IMR-90 (cell line): ENCODE data around the gene CLDN7. TPM values are rescaled to one million over a fixed set of nuclear protein-coding genes. Genes with fewer than 3 reads are reported as not detected.

Experiments
- ATAC-seq: fragments of 200-7000 bp; cut with Tn5 transposase; 2 replicates; pipeline ENCODE4 v1.9.1; 2020; ENCODE audit warnings: low read depth, mild to moderate bottlenecking, moderate library complexity
- BruUV-seq: library from RNA; stranded (reverse); fragments of 400-500 nt; replicated peaks from 2 replicates; lab custom pipeline; 2021; lab: Mats Ljungman, UMichigan
- CTCF ChIA-PET: fragments of 300-600 bp; formaldehyde crosslinking; extraction: SDS; loops from one replicate; lab custom pipeline; 2021; ENCODE audit warnings: antibody characterized with exemption; lab: Yijun Ruan, JAX
- POLR2A ChIA-PET: fragments of 300-600 bp; sonication (Branson Sonifier 250); formaldehyde crosslinking; loops from one replicate; lab custom pipeline; 2022; ENCODE audit warnings: antibody characterized with exemption; ENCODE audit not compliant: unreplicated experiment; lab: Charles Lee
- DNase-seq: peaks from one replicate; pipeline ENCODE4 v3.0.0; 2013
- H2AFZ ChIP-seq: replicated peaks from 2 replicates; pipeline ENCODE3; 2013; ENCODE audit warnings: low read length, mild to moderate bottlenecking; ENCODE audit not compliant: poor library complexity
- H2AK5ac ChIP-seq: 2 replicates; pipeline ENCODE4 v1.6.1; 2013; ENCODE audit warnings: low read depth, low read length, inconsistent platforms
- H2AK9ac ChIP-seq: replicated peaks from 2 replicates; pipeline ENCODE3; 2013; ENCODE audit warnings: mild to moderate bottlenecking, low read depth, low read length, moderate library complexity; ENCODE audit not compliant: poor library complexity
- H2BK120ac ChIP-seq: 2 replicates; pipeline ENCODE4 v1.6.1; 2013; ENCODE audit warnings: low read depth, low read length, inconsistent platforms
- H2BK15ac ChIP-seq: 3 replicates; pipeline ENCODE4 v1.6.1; 2013; ENCODE audit warnings: low read depth, low read length, inconsistent platforms
- H2BK20ac ChIP-seq: 2 replicates; pipeline ENCODE4 v1.6.1; 2013; ENCODE audit warnings: low read depth, mild to moderate bottlenecking, inconsistent platforms, low read length, moderate library complexity
- H2BK5ac ChIP-seq: 2 replicates; pipeline ENCODE4 v1.6.1; 2013; ENCODE audit warnings: mild to moderate bottlenecking, low read depth, low read length, inconsistent platforms; ENCODE audit not compliant: poor library complexity, severe bottlenecking
- H3K14ac ChIP-seq: replicated peaks from 2 replicates; pipeline ENCODE4 v1.6.1; 2013; ENCODE audit warnings: low read depth, low read length, inconsistent platforms
- H3K18ac ChIP-seq: 2 replicates; pipeline ENCODE4 v1.6.1; 2013; ENCODE audit warnings: low read depth, low read length, control low read depth
- H3K23ac ChIP-seq: 2 replicates; pipeline ENCODE4 v1.6.1; 2013; ENCODE audit warnings: low read depth, low read length, inconsistent platforms
- H3K27ac ChIP-seq: 2 replicates; pipeline ENCODE4 v1.5.1; 2013; ENCODE audit warnings: mild to moderate bottlenecking, control low read depth, low read length; ENCODE audit not compliant: insufficient read depth
- H3K27me3 ChIP-seq: 2 replicates; pipeline ENCODE4 v1.6.1; 2013; ENCODE audit warnings: low read length; ENCODE audit not compliant: control insufficient read depth, insufficient read depth
- H3K36me3 ChIP-seq: 2 replicates; pipeline ENCODE4 v1.6.1; 2013; ENCODE audit warnings: low read length, mixed read lengths; ENCODE audit not compliant: control insufficient read depth, insufficient read depth
- H3K4ac ChIP-seq: 2 replicates; pipeline ENCODE4 v1.6.1; 2013; ENCODE audit warnings: low read depth, low read length, inconsistent platforms
- H3K4me1 ChIP-seq: 2 replicates; pipeline ENCODE4 v1.6.1; 2013; ENCODE audit warnings: low read length, mixed read lengths; ENCODE audit not compliant: control insufficient read depth, insufficient read depth
- H3K4me2 ChIP-seq: 2 replicates; pipeline ENCODE4 v1.6.1; 2013; ENCODE audit warnings: low read depth, mild to moderate bottlenecking, control low read depth, low read length, moderate library complexity
- H3K4me3 ChIP-seq: 2 replicates; pipeline ENCODE4 v1.5.1; 2013; ENCODE audit warnings: low read depth, mild to moderate bottlenecking, control low read depth, low read length, moderate library complexity; ENCODE audit not compliant: insufficient read depth
- H3K56ac ChIP-seq: 2 replicates; pipeline ENCODE4 v1.6.1; 2013; ENCODE audit warnings: low read length, inconsistent platforms; ENCODE audit not compliant: insufficient read depth; ENCODE audit errors: extremely low read depth
- H3K79me1 ChIP-seq, 2 experiments: 2 replicates each; pipeline ENCODE4 v1.6.1; 2013; ENCODE audit warnings: low read length in 2 of 2, inconsistent platforms in 1 of 2, low read depth in 1 of 2
- H3K9ac ChIP-seq: 2 replicates; pipeline ENCODE4 v1.6.1; 2013; ENCODE audit warnings: low read depth, low read length, control low read depth
- H3K9me1 ChIP-seq: 2 replicates; pipeline ENCODE4 v1.6.1; 2013; ENCODE audit warnings: low read length, inconsistent platforms; ENCODE audit not compliant: insufficient read depth
- H3K9me3 ChIP-seq: 2 replicates; pipeline ENCODE4 v1.6.1; 2013; ENCODE audit warnings: low read length; ENCODE audit not compliant: control insufficient read depth, insufficient read depth
- H4K20me1 ChIP-seq: 2 replicates; pipeline ENCODE4 v1.6.1; 2013; ENCODE audit warnings: low read length, inconsistent platforms; ENCODE audit not compliant: insufficient read depth
- H4K5ac ChIP-seq: 2 replicates; pipeline ENCODE4 v1.6.1; 2013; ENCODE audit warnings: mild to moderate bottlenecking, low read depth, low read length, control low read depth
- H4K8ac ChIP-seq, 2 experiments: 2 replicates each; pipeline ENCODE4 v1.6.1; 2013; ENCODE audit warnings: low read depth in 2 of 2, low read length in 2 of 2, control low read depth in 1 of 2, inconsistent platforms in 1 of 2
- H4K91ac ChIP-seq: 2 replicates; pipeline ENCODE4 v1.6.1; 2013; ENCODE audit warnings: low read depth, low read length, inconsistent platforms; ENCODE audit not compliant: insufficient read depth
- BHLHE40 ChIP-seq: fragments of 150-350 bp; IDR thresholded peaks from 2 replicates; pipeline ENCODE4 v1.6.1; 2016; ENCODE audit warnings: mild to moderate bottlenecking, low read depth, low read length
- CEBPB ChIP-seq: IDR thresholded peaks from 2 replicates; pipeline ENCODE4 v1.6.1; 2012; ENCODE audit warnings: low read depth, low read length, improper control_type of control experiment
- CHD1 ChIP-seq: IDR thresholded peaks from 2 replicates; pipeline ENCODE4 v1.6.1; 2012; ENCODE audit warnings: low read depth, low read length, improper control_type of control experiment
- FOS ChIP-seq: fragments of 150-350 bp; IDR thresholded peaks from 2 replicates; pipeline ENCODE4 v1.6.1; 2016; ENCODE audit warnings: low read depth, low read length
- MAFK ChIP-seq: IDR thresholded peaks from 2 replicates; pipeline ENCODE4 v1.6.1; 2012; ENCODE audit warnings: low read depth, low read length, improper control_type of control experiment
- MAZ ChIP-seq: IDR thresholded peaks from 2 replicates; pipeline ENCODE4 v1.6.1; 2012; ENCODE audit warnings: low read depth, mild to moderate bottlenecking, low read length, improper control_type of control experiment, moderate library complexity, borderline replicate concordance
- MXI1 ChIP-seq: IDR thresholded peaks from 2 replicates; pipeline ENCODE4 v1.6.1; 2012; ENCODE audit warnings: low read depth, mild to moderate bottlenecking, low read length, moderate library complexity, borderline replicate concordance
- NFE2L2 ChIP-seq: fragments of 150-350 bp; IDR thresholded peaks from 2 replicates; pipeline ENCODE4 v1.6.1; 2016; ENCODE audit warnings: low read depth, mild to moderate bottlenecking, low read length
- POLR2A ChIP-seq: IDR thresholded peaks from 2 replicates; pipeline ENCODE4 v1.6.1; 2012; ENCODE audit warnings: mild to moderate bottlenecking, low read depth, low read length
- RAD21 ChIP-seq: IDR thresholded peaks from 2 replicates; pipeline ENCODE4 v1.6.1; 2012; ENCODE audit warnings: low read length, improper control_type of control experiment
- RCOR1 ChIP-seq: IDR thresholded peaks from 2 replicates; pipeline ENCODE4 v1.6.1; 2012; ENCODE audit warnings: mild to moderate bottlenecking, low read length, improper control_type of control experiment; ENCODE audit not compliant: insufficient replicate concordance
- RFX5 ChIP-seq: IDR thresholded peaks from 2 replicates; pipeline ENCODE4 v1.8.0; 2012; ENCODE audit warnings: low read depth, mild to moderate bottlenecking, low read length, moderate library complexity
- SMC3 ChIP-seq: fragments of 150-350 bp; IDR thresholded peaks from 2 replicates; pipeline ENCODE4 v1.6.1; 2016; ENCODE audit warnings: low read depth, mild to moderate bottlenecking, antibody characterized with exemption, low read length, moderate library complexity
- WGBS, 2 experiments: methylation state at CpG; one replicate each; pipeline versions ENCODE4 v1.1.5 to v1.1.7; 2013; ENCODE audit warnings: missing lambda C conversion rate in 2 of 2; ENCODE audit not compliant: insufficient read length in 1 of 2; ENCODE audit errors: extremely low coverage in 2 of 2; 5-methylcytosine and 5-hydroxymethylcytosine counted together
- dilution Hi-C: fragments of 300-500 bp; cut with HindIII; formaldehyde crosslinking; loops from one replicate; pipeline ENCODE4 v1.14.3; 2018; ENCODE audit warnings: low sequenced_read_pairs; ENCODE audit not compliant: unreplicated experiment
- in situ Hi-C: fragments of 300-500 bp; cut with MboI; formaldehyde crosslinking; loops from 3 replicates; pipeline ENCODE4 v1.14.3; 2019; ENCODE audit warnings: low sequenced_read_pairs, inconsistent platforms, mixed read lengths
- intact Hi-C: fragments of 100-400 bp; cut with micrococcal nuclease; formaldehyde crosslinking; loops from 2 replicates; pipeline ENCODE4 v1.10.0; 2022
- polyA plus RNA-seq, 3 experiments: library from polyadenylated mRNA; depleted of rRNA; stranded (reverse); fragments of >200 nt; gene quantifications; 2 replicates each; pipeline ENCODE4 v1.2.3, GENCODE V29; 2012; ENCODE audit warnings: low replicate concordance in 1 of 3
- total RNA-seq: library from RNA; depleted of rRNA; stranded (reverse); fragments of >200 nt; gene quantifications from 2 replicates; pipeline ENCODE4 v1.2.3, GENCODE V29; 2012
- TF ChIP-seq, protein P1 (sequence below): fragments of 150-350 bp; IDR thresholded peaks from 2 replicates; pipeline ENCODE4 v1.6.1; 2016; ENCODE audit warnings: low read depth, mild to moderate bottlenecking, low read length, moderate library complexity, borderline replicate concordance
- TF ChIP-seq, protein P2 (sequence below): fragments of 150-350 bp; IDR thresholded peaks from 2 replicates; pipeline ENCODE4 v1.6.1; 2017; ENCODE audit warnings: mild to moderate bottlenecking, antibody characterized with exemption, low read length, low read depth
- TF ChIP-seq, protein P3 (sequence below): conservative IDR thresholded peaks from 2 replicates; pipeline ENCODE4 v1.5.1; 2012; ENCODE audit warnings: mild to moderate bottlenecking, low read depth, low read length, improper control_type of control experiment

Gene CLDN7
- total and polyA plus RNA-seq, 2 of the 4 experiments (the other 2 are of a cell fraction), result 1.4 TPM

DNA sequence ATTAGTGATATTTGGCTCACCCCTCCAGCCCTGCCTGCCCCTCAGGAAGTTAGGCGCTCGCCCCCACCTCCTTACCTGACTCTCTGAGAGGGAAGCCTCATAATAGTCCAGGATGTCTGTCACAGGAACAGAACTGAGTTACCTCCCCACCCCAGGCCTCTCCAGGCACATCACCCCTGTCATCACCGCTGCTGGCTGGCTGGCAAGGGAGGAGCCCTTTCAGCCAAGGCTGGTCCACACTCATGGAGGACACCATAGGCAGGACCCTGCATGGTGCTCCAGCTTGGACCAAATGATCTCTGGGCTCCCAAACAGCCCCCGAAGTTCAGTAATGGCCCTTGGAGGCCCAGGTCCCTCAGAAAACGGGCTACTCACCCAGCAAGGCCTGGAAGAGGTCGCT is 44.1 kb downstream of the CLDN7 start:
- peak overlapping the region; percentile 79; the same call in 1 of the 2 replicates for H2BK120ac ChIP-seq
- in situ Hi-C loops, result no loop called here
- no peak overlapping the region for H2BK20ac ChIP-seq
- H3K18ac ChIP-seq, result peak overlapping the region; percentile 76; the same call in 1 of the 2 replicates
- H4K5ac ChIP-seq, result peak overlapping the region; percentile 91
- H3K9me1 ChIP-seq, result peaks cover 28% of the 10 kb centered on the region
- no peaks in the 10 kb centered on the region for H3K27me3 ChIP-seq
- peak overlapping the region; percentile 69; the same call in 2 of the 3 replicates for H2BK15ac ChIP-seq
- peak overlapping the region; percentile 94 for H2AFZ ChIP-seq
- H4K91ac ChIP-seq, result peak overlapping the region; percentile 91
- dilution Hi-C loops, result no loop called here
- H2AK5ac ChIP-seq, result peak overlapping the region; percentile 21
- no peak for DNase-seq
- H3K36me3 ChIP-seq, result peaks cover 22% of the 10 kb centered on the region
- H3K4me3 ChIP-seq, result no peak overlapping the region
- H3K27ac ChIP-seq, result peak overlapping the region; percentile 88
- H3K79me1 ChIP-seq, result peaks cover 12 to 88% of the 10 kb centered on the region in 2 experiments
- H4K8ac ChIP-seq, result peak overlapping the region; percentile 71 to 99
- peak overlapping the region; percentile 93 for H3K4ac ChIP-seq
- WGBS, 2 experiments, result 75% methylated on average over 2 of the region's 6 CpGs; no CpG with 5 or more reads in 1 of the 2 experiments
- H2BK5ac ChIP-seq, result peak overlapping the region; percentile 87
- no peak for TF ChIP-seq CHD1
- no peak for TF ChIP-seq NFE2L2
- no peak for TF ChIP-seq SMC3
- TF ChIP-seq RFX5, result no peak
- TF ChIP-seq CEBPB, result no peak
- TF ChIP-seq, protein P1, sequence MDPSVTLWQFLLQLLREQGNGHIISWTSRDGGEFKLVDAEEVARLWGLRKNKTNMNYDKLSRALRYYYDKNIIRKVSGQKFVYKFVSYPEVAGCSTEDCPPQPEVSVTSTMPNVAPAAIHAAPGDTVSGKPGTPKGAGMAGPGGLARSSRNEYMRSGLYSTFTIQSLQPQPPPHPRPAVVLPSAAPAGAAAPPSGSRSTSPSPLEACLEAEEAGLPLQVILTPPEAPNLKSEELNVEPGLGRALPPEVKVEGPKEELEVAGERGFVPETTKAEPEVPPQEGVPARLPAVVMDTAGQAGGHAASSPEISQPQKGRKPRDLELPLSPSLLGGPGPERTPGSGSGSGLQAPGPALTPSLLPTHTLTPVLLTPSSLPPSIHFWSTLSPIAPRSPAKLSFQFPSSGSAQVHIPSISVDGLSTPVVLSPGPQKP, result no peak
- TF ChIP-seq, protein P2, sequence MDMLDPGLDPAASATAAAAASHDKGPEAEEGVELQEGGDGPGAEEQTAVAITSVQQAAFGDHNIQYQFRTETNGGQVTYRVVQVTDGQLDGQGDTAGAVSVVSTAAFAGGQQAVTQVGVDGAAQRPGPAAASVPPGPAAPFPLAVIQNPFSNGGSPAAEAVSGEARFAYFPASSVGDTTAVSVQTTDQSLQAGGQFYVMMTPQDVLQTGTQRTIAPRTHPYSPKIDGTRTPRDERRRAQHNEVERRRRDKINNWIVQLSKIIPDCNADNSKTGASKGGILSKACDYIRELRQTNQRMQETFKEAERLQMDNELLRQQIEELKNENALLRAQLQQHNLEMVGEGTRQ, result no peak
- no peak for TF ChIP-seq RAD21
- no peak for TF ChIP-seq POLR2A
- no peak for TF ChIP-seq BHLHE40
- no peak for TF ChIP-seq MXI1
- TF ChIP-seq, protein P3, sequence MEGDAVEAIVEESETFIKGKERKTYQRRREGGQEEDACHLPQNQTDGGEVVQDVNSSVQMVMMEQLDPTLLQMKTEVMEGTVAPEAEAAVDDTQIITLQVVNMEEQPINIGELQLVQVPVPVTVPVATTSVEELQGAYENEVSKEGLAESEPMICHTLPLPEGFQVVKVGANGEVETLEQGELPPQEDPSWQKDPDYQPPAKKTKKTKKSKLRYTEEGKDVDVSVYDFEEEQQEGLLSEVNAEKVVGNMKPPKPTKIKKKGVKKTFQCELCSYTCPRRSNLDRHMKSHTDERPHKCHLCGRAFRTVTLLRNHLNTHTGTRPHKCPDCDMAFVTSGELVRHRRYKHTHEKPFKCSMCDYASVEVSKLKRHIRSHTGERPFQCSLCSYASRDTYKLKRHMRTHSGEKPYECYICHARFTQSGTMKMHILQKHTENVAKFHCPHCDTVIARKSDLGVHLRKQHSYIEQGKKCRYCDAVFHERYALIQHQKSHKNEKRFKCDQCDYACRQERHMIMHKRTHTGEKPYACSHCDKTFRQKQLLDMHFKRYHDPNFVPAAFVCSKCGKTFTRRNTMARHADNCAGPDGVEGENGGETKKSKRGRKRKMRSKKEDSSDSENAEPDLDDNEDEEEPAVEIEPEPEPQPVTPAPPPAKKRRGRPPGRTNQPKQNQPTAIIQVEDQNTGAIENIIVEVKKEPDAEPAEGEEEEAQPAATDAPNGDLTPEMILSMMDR, result no peak
- no peak for TF ChIP-seq RCOR1
- no peak for TF ChIP-seq MAZ
- no peak for TF ChIP-seq MAFK
- no peak for TF ChIP-seq FOS
- peak overlapping the region; percentile 96 for H3K4me2 ChIP-seq
- peak overlapping the region; percentile 86 for H3K9ac ChIP-seq
- peak overlapping the region; percentile 92 for H3K14ac ChIP-seq
- intact Hi-C loops, result no loop called here
- CTCF ChIA-PET, result no interaction called here
- no TSS peak for BruUV-seq
- H3K4me1 ChIP-seq, result peaks cover 28% of the 10 kb centered on the region
- no peak for ATAC-seq
- peaks cover 64% of the 10 kb centered on the region for H4K20me1 ChIP-seq
- H3K23ac ChIP-seq, result peak overlapping the region; percentile 73; the same call in 1 of the 2 replicates
- POLR2A ChIA-PET, result interaction anchor here (0.6 kb wide), 1 partner anchor 386 kb away, joined by 9 read pairs; no protein-coding TSS in a partner anchor
- H3K56ac ChIP-seq, result peak overlapping the region; percentile 36; the same call in 1 of the 2 replicates
- H3K9me3 ChIP-seq, result no peaks in the 10 kb centered on the region
- H2AK9ac ChIP-seq, result peak overlapping the region; percentile 89
